GM10266 (cell line): ENCODE results near the gene SLC49A4.

Experiments used
- DNase-seq: peaks from one replicate; pipeline ENCODE4 v3.0.0; 2012; ENCODE audit errors: extremely low spot score
- CTCF ChIP-seq: IDR thresholded peaks from 2 replicates; pipeline ENCODE4 v1.5.1; 2012; ENCODE audit warnings: mild to moderate bottlenecking, low read depth; ENCODE audit not compliant: control insufficient read depth, insufficient read depth; ENCODE audit errors: missing control alignments

SLC49A4 gene

GRCh38 chr3:122774564-122774963 lies 20.3 kb upstream of the SLC49A4 start:
- no peak for TF ChIP-seq CTCF
- DNase-seq, result no peak

GRCh38 chr3:122776675-122777468 lies 18.0 kb upstream of the SLC49A4 start:
- DNase-seq, result no peak
- no peak for TF ChIP-seq CTCF

- DNase-seq, result no peak
- no peak for TF ChIP-seq CTCF
Measured at GRCh38 chr3:122777563-122777962, 17.3 kb upstream of the SLC49A4 start.

- no peak for TF ChIP-seq CTCF
- DNase-seq, result no peak
Measured at GRCh38 chr3:122782804-122783203, 12.1 kb upstream of the SLC49A4 start.

- DNase-seq, result no peak
- no peak for TF ChIP-seq CTCF
Measured at GRCh38 chr3:122784436-122784835, 10.4 kb upstream of the SLC49A4 start.

- DNase-seq, result no peak
- TF ChIP-seq CTCF, result no peak
Measured at GRCh38 chr3:122785231-122785630, 9.6 kb upstream of the SLC49A4 start.

- TF ChIP-seq CTCF, result no peak
- no peak for DNase-seq
Measured at GRCh38 chr3:122786066-122786465, 8.8 kb upstream of the SLC49A4 start.
